NCI-H1105 (cell line): ENCODE data around the gene PEPD.

Source experiments
- DNase-seq: peaks from one replicate; lab custom pipeline; 2025; lab: John Stamatoyannopoulos, UW

PEPD gene

DNA sequence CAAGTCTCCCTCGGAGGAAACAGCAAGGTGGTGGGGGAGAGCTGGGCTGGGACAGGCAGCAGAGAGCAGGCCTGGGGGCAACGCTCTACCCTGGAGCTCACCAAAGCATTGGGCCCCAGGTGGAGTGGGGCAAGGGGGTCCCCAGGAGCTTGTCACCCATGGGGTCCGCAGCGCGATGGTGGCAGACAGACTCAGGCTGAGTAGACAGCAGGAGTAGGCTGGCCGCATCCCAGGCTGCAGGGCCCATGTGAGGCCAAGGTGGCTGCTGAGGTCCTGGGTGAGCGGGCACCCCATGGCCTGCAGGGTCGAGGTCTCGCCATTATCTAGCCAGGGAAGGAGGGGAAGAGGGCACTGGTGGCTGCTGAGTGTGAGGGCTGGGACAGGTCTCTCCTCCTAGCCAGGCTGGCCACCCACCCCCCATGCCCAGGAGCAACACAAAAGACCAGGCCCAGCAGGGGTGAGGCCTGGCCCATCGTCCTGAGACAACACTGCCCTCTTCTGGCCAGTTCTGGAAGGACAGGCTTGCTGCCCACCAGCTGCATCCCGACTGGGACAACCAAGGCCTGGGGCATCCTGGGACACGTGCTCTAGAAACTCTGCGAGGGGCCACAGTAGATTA lies 115.0 kb downstream of the PEPD start:
- DNase-seq: peak; percentile 22

- DNase-seq: no peak
Observed at GRCh38 chr19:33405553-33406461, 115.8 kb downstream of the PEPD start.

GRCh38 chr19:33405254-33405552 lies 116.4 kb downstream of the PEPD start:
- DNase-seq: no peak

DNA sequence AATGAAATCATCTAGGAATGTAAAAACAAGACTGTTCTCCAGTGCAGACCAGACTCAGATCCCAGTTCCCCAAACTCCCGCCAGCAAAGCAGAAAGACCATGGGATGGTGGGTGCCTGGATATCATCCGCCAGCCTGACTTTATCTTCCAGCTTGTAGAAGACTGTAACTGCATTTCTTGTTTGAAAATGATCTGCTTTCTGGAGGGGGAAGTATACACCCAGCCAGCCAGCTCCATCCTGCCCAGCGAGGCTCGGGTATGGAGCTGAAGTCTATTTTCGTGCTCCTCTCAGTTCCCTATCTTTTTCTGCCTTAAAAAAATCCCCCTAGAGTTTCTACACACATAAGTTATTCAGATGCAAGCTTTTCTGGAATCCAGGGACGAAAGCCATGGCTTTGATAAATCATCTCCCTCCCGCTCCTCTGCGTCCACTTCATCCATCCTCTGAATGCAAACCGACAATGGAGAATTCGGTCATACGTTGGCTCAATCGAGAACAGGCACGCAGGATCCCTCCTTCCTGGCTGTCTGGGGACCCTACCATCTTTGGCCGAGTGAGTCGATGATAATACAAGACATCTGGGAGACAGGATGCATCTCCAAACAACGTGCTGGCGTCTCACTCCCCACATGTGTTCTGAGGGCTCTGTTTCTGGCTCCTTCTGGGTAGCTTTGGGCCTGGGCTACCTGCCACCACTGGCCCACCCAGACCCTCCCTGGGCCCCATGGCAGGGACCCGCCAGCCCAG lies 116.9 kb downstream of the PEPD start:
- DNase-seq: no peak

DNA sequence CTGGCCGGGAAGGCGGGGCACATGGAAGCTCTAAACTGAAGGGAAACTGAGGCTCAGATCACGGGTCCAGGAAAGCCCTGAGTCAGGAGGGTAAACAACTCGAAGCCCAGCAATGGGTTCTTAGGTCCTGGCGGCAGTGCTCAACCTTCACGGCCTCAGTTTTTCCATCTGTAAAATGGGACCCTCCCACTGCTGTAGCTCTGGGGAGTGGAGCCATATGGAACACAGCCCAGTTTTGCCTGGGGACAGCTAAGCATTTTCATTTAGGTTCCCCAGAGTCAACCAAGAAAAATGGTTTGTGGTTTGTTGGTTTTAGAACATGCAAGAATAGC lies 117.7 kb downstream of the PEPD start:
- no peak for DNase-seq

DNA sequence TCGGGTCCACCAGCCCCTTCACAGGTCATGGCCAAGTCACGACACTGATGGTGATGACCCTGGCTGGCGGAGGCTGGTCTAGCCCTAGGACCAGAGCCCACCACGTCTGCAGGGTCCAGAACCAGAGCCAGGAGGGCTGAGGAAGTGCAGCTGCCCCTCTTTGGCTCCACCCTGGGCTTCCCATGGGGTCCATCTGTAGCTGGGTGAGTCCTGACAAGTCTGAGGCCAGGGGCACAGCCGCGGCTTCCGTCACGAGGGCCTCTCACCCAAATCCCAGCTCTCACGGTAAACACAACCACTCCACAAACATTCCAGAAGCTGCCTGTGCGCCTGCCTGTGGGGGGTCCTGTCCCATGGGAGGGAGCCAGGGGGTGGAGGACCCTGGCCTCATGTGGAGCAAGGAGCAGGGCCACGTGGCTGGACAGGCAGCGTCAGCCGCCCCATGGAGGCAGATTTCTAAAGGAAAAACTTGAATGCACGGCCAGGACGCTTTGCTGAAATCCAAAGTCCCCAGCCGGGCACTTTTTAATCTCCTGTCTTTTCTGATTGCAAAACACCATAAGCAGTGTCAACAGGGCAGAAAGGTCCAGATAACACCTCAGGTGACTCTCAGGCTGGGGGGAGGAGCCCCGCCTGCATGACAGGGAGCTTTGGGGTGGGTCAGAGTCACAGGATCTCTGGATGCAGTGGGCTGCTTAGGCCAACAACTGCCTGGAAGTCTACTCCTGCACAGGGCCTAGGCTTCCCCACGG lies 118.2 kb downstream of the PEPD start:
- DNase-seq: no peak

GRCh38 chr19:33402421-33403220 lies 119.0 kb downstream of the PEPD start:
- no peak for DNase-seq

DNA sequence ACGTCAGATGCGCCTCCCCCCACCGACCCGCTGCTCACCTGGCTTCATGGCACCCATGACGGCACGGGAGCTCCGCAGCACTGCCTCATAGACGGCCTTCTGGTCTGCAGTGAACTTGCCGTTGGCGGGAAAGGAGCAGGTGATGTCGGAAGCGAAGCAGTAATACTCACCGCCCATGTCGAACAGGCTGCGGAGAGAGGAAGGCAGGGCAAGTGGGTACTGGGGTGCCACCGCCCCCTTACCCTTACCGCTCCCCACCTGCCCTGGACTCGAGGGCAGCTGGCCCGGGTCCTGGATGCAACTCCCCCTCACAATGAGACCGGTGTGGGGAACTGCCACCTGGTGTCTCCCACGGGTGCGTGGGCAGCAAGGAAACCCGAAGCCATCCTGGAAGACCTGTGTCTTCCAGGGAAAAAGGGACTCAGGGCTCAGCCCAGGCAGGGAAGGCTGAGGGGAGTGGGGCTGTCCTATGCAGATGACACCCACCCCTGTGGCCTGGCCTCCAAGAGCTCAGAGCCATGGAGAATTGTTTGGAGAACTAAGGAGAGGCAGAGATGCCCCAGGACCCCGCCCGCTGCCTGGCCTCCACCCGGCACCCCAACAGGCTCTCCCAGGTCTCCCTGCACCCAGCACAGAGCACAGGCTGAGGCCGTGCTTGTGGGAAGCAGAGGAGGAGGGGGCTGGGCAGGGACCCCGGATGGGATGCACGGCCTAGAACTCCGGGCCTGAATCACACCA lies 119.7 kb downstream of the PEPD start:
- no peak for DNase-seq

DNA sequence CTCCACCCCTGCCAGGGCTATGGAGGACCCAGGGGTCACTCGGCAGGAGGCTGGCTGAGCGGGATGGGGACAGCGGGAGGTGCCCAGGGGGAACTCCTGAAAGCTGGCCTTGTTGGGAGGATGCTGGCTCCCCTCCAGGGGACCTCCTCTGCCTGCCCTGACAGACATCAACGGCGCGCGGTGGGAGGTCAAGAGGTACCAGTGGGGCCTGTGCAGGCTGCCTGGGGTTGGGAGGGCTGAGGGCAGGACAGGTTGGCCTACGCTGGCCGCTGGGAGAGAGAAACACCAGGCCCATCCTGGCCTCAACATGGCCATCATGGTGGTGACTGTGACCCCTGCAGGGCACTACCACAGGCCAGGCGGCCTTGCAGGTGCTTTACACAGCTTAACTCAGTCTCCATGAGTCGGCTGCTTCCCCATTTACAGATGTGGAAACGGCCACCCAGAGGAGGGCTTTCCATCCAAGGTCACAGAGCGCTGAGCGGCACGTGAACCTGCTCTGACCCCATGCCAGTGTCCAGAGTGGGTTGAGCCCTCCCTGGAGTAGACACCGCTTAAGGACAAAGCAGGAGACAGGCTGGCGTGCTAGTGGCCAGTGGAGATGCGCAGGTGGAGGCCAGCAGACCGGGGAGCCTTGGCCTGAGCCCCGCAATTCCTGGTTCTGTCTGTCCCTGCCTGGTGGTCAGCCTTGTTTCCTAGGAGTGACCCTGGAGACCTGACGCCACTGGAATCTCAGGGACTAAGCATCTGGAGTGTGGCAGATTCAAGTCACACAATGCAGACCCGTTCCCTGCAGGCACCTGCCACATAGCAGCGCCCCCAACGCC lies 120.5 kb downstream of the PEPD start:
- DNase-seq: no peak

GRCh38 chr19:33399745-33400681 lies 121.6 kb downstream of the PEPD start:
- no peak for DNase-seq

DNA sequence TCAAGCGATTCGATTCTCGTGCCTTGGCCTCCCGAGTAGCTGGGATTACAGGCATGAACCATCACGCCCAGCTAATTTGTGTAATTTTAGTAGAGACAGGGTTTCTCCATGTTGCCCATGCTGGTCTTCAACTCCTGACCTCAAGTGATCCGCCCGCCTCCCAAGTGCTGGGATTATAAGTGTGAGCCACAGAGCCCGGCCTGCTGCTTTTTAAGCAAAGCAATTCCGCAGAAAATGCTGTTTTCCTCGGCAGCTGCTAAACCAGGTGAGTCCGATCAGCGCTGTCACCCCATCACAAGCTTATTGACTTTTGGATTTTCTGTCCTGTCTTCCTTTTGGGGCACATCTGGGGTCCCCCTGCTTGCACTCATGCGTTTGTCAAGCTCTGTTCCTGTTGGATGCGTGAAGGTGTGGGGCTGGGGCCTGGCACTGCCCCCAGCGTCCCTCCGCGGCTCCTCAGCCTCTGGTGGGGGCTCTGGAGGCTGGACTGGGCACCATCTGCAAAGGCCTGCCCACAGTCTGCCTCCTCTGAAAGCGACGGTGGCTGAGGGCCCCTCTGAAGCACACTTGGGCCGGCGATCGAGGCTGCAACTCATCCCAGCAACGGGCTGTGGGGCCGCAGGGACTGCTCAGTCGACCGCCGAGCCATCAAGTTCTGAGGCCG lies 122.4 kb downstream of the PEPD start:
- no peak for DNase-seq

DNA sequence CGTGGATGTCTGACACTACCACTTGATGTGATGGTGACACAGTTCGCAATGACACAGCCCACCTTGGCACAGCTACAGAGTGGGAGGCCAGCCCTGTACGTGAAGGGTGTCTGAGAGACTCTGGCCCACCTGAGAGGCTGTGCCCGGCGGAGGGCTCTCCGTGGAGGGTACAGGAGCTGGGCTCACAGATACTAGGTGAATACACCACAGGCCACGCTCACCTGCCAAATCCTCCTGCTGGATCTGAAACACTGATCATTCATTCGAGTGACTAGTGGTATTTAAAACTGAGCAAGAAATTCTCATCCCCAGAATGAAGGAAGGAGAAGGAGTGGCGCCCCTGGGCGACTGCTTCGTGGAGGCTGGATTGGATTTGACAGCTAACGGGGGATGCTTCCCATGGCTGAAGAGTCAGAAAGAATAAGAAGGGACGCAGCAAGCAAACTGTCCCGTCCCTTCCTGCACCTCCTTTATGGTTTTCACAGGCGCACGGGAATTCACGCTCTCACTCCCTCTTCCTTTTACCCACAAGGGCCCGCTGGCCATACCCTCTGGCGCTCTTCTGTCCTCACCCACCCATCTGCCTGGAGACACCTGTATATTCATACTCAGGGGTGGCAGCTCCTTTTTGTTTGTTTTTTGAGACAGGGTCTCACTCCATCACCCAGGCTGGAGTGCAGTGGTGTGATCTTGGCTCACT lies 123.1 kb downstream of the PEPD start:
- DNase-seq: no peak

GRCh38 chr19:33397536-33398360 lies 123.8 kb downstream of the PEPD start:
- no peak for DNase-seq

GRCh38 chr19:33396701-33397535 lies 124.7 kb downstream of the PEPD start:
- no peak for DNase-seq
